ENCODE results near the gene MIDN.

MIDN gene

DNA sequence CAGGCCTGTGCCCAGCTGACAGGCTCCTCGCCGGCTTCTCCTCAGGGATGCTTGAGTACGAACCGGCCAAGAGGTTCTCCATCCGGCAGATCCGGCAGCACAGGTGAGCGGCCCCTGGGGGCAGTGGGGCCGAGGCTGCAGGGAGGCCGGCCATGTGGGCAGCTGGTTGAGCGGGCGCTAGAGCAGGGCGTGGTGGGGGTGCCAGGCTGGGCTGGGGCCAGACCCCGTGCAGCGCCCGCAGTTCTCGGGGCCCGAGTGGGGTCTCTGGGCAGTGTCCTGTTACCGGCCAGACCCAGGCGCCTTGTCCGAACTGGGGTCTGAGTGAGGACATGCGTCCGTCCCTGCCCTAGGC, 26.5 kb upstream of the MIDN start:
- ChIA-PET POLR2A (interaction anchor here (1.5 kb wide), 1 partner anchor 109 kb away, joined by 3 read pairs; no protein-coding TSS in a partner anchor), CTCF (interaction anchor here (0.7 to 2.5 kb wide), 8 partner anchors 8 to 225 kb away, joined by 3 to 14 read pairs (median 5); no protein-coding TSS in a partner anchor)
- H3K36me3 ChIP-seq (ENCODE audit: control insufficient read depth in 2 of 2, insufficient read depth in 1 of 2, low read length in 2 of 2): peaks cover 0 to 74% of the 10 kb centered on the region in 2 experiments; a peak in 2 of 3 replicates
- H3K4me1 ChIP-seq (ENCODE audit: control insufficient read depth, insufficient read depth, low read length): no peaks in the 10 kb centered on the region
- no peak overlapping the region for H3K4me3 ChIP-seq (ENCODE audit: low read depth, low read length)
- no peak overlapping the region for H3K27ac ChIP-seq (ENCODE audit: extremely low read depth, low read depth, low read length)
- TF ChIP-seq ZEB2 (tag by site-specific recombination; IDR thresholded peaks at IDR 0.05) (no peak), ZNF335 (tag by site-specific recombination; conservative IDR thresholded peaks at IDR 0.05) (no peak), GLI2 (tag by site-specific recombination; IDR thresholded peaks at IDR 0.05; ENCODE audit: borderline replicate concordance, low read depth) (no peak), ZNF214 (tag by site-specific recombination; IDR thresholded peaks at IDR 0.05; ENCODE audit: borderline replicate concordance) (no peak), ZNF362 (tag by site-specific recombination; IDR thresholded peaks at IDR 0.05) (no peak), ZNF302 (tag by site-specific recombination; IDR thresholded peaks at IDR 0.05; ENCODE audit: low read depth) (no peak), ZNF18 (tag by site-specific recombination; IDR thresholded peaks at IDR 0.05) (no peak), ZNF140 (tag by site-specific recombination; IDR thresholded peaks at IDR 0.05) (no peak), ZNF366 (tag by site-specific recombination; conservative IDR thresholded peaks at IDR 0.05) (no peak), ZBTB7A (tag by site-specific recombination; IDR thresholded peaks at IDR 0.05; ENCODE audit: low read depth) (no peak), KLF10 (tag by site-specific recombination; IDR thresholded peaks at IDR 0.05) (no peak), ZNF16 (tag by site-specific recombination; IDR thresholded peaks at IDR 0.05; ENCODE audit: low read depth) (no peak), EGR2 (tag by site-specific recombination; IDR thresholded peaks at IDR 0.05; ENCODE audit: low read depth) (no peak), ZNF2 (tag by site-specific recombination; IDR thresholded peaks at IDR 0.05) (no peak), MEIS1 (CRISPR knock-in tag; IDR thresholded peaks at IDR 0.05; ENCODE audit: borderline replicate concordance) (no peak), ZNF48 (tag by site-specific recombination; IDR thresholded peaks at IDR 0.05) (no peak)
- TF ChIP-seq, protein P1, sequence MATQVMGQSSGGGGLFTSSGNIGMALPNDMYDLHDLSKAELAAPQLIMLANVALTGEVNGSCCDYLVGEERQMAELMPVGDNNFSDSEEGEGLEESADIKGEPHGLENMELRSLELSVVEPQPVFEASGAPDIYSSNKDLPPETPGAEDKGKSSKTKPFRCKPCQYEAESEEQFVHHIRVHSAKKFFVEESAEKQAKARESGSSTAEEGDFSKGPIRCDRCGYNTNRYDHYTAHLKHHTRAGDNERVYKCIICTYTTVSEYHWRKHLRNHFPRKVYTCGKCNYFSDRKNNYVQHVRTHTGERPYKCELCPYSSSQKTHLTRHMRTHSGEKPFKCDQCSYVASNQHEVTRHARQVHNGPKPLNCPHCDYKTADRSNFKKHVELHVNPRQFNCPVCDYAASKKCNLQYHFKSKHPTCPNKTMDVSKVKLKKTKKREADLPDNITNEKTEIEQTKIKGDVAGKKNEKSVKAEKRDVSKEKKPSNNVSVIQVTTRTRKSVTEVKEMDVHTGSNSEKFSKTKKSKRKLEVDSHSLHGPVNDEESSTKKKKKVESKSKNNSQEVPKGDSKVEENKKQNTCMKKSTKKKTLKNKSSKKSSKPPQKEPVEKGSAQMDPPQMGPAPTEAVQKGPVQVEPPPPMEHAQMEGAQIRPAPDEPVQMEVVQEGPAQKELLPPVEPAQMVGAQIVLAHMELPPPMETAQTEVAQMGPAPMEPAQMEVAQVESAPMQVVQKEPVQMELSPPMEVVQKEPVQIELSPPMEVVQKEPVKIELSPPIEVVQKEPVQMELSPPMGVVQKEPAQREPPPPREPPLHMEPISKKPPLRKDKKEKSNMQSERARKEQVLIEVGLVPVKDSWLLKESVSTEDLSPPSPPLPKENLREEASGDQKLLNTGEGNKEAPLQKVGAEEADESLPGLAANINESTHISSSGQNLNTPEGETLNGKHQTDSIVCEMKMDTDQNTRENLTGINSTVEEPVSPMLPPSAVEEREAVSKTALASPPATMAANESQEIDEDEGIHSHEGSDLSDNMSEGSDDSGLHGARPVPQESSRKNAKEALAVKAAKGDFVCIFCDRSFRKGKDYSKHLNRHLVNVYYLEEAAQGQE (tag by site-specific recombination; IDR thresholded peaks at IDR 0.05): no peak
- TF ChIP-seq, protein P2, sequence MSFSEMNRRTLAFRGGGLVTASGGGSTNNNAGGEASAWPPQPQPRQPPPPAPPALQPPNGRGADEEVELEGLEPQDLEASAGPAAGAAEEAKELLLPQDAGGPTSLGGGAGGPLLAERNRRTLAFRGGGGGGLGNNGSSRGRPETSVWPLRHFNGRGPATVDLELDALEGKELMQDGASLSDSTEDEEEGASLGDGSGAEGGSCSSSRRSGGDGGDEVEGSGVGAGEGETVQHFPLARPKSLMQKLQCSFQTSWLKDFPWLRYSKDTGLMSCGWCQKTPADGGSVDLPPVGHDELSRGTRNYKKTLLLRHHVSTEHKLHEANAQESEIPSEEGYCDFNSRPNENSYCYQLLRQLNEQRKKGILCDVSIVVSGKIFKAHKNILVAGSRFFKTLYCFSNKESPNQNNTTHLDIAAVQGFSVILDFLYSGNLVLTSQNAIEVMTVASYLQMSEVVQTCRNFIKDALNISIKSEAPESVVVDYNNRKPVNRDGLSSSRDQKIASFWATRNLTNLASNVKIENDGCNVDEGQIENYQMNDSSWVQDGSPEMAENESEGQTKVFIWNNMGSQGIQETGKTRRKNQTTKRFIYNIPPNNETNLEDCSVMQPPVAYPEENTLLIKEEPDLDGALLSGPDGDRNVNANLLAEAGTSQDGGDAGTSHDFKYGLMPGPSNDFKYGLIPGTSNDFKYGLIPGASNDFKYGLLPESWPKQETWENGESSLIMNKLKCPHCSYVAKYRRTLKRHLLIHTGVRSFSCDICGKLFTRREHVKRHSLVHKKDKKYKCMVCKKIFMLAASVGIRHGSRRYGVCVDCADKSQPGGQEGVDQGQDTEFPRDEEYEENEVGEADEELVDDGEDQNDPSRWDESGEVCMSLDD (tag by site-specific recombination; IDR thresholded peaks at IDR 0.05): no peak
- no peaks in the 10 kb centered on the region for H3K9me3 ChIP-seq (ENCODE audit: control insufficient read depth, insufficient read depth, low read depth, low read length)
